ENCODE data around the gene PLD6. TPM values are rescaled to one million over a fixed set of nuclear protein-coding genes. Genes with fewer than 3 reads are reported as not detected.
"Not testable (repeated sequence)": the region's sequence is repeated elsewhere in the genome, so short reads cannot be mapped to it uniquely, and the experiment has no call there.

PLD6 gene
- total and polyA plus RNA-seq, 5 experiments from 2014 or later, result 6.6 to 13.1 (median 9.8) TPM

- Mint-ChIP-seq H3K4me1 (peaks cover 14 to 41% (median 30%) of the 10 kb centered on the region in 4 donors), H3K36me3 (peaks cover 0 to 28% (median 11%) of the 10 kb centered on the region in 3 donors), H3K9me3 (peaks cover 0 to 4% (median 0%) of the 10 kb centered on the region in 9 donors), H3K4me3 (peak overlapping the region; percentile 75 to 93 (median 90)), H3K27ac (peak overlapping the region; percentile 77 to 98 (median 94)), H3K27me3 (no peaks in the 10 kb centered on the region)
- ATAC-seq (peak; percentile 47 to 49), DNase-seq (peak; percentile 33 to 78 (median 50))
- POLR2A ChIA-PET, result interaction anchor here (0.9 to 4.7 kb wide), 10 partner anchors 9 to 64 kb away, joined by 3 to 79 read pairs (median 5); partner anchors contain the start of gene FLCN
These were observed 587 bp downstream of the PLD6 start for GRCh38 chr17:17205368-17206123.

- ATAC-seq (no peak), DNase-seq (no peak)
- Mint-ChIP-seq H3K36me3 (peaks cover 0 to 36% (median 11%) of the 10 kb centered on the region in 3 donors), H3K4me3 (peak overlapping the region; percentile 75 to 93 (median 90)), H3K4me1 (peaks cover 14 to 41% (median 30%) of the 10 kb centered on the region in 4 donors), H3K27ac (peak overlapping the region in 8 of 10 donors; percentile 47 to 98 (median 94)), H3K9me3 (peaks cover 0 to 4% (median 0%) of the 10 kb centered on the region in 9 donors), H3K27me3 (no peaks in the 10 kb centered on the region)
- POLR2A ChIA-PET, result interaction anchor here (0.9 to 4.7 kb wide), 3 partner anchors 24 to 33 kb away, joined by 3 to 79 read pairs (median 8); partner anchors contain the start of gene FLCN
These were observed 1.4 kb downstream of the PLD6 start for GRCh38 chr17:17204635-17205231.

GRCh38 chr17:17204041-17204591 lies 2.0 kb downstream of the PLD6 start:
- POLR2A ChIA-PET, result interaction anchor here (0.9 to 4.7 kb wide), 2 partner anchors 24 to 33 kb away, joined by 3 to 79 read pairs; partner anchors contain the start of gene FLCN
- ATAC-seq (no peak), DNase-seq (no peak)
- Mint-ChIP-seq H3K27ac (peak overlapping the region in 6 of 10 donors; percentile 13 to 92 (median 79)), H3K27me3 (no peaks in the 10 kb centered on the region), H3K36me3 (peaks cover 0 to 38% (median 11%) of the 10 kb centered on the region in 3 donors), H3K4me1 (peaks cover 14 to 41% (median 30%) of the 10 kb centered on the region in 4 donors), H3K4me3 (peak overlapping the region; percentile 75 to 93 (median 90)), H3K9me3 (peaks cover 0 to 4% (median 0%) of the 10 kb centered on the region in 9 donors)

GRCh38 chr17:17203173-17203730 lies 2.9 kb downstream of the PLD6 start:
- DNase-seq, result no peak
- POLR2A ChIA-PET, result interaction anchor here (2.9 to 4.7 kb wide), 2 partner anchors 20 to 23 kb away, joined by 13 to 79 read pairs; no protein-coding TSS in a partner anchor
- no peaks in the 10 kb centered on the region for H3K27me3 Mint-ChIP-seq
- H3K4me1 Mint-ChIP-seq, result peaks cover 14 to 41% (median 31%) of the 10 kb centered on the region in 4 donors
- H3K9me3 Mint-ChIP-seq, result peaks cover 0 to 4% (median 0%) of the 10 kb centered on the region in 9 donors
- peaks cover 0 to 38% (median 11%) of the 10 kb centered on the region in 3 donors for H3K36me3 Mint-ChIP-seq
- peak overlapping the region in 6 of 10 donors; percentile 20 to 90 (median 50) for H3K4me3 Mint-ChIP-seq
- peak overlapping the region in 2 of 10 donors; percentile 43 to 77 for H3K27ac Mint-ChIP-seq
- no peak for ATAC-seq

GRCh38 chr17:17201907-17202306 lies 4.2 kb downstream of the PLD6 start:
- Mint-ChIP-seq H3K9me3 (peaks cover 0 to 4% (median 0%) of the 10 kb centered on the region in 9 donors), H3K4me1 (peaks cover 14 to 45% (median 36%) of the 10 kb centered on the region in 4 donors), H3K36me3 (peaks cover 0 to 38% (median 11%) of the 10 kb centered on the region in 3 donors), H3K27ac (no peak overlapping the region), H3K4me3 (no peak overlapping the region), H3K27me3 (no peaks in the 10 kb centered on the region)
- no peak for DNase-seq
- POLR2A ChIA-PET, result interaction anchor here (0.9 to 2.9 kb wide), 2 partner anchors 19 to 30 kb away, joined by 3 to 13 read pairs; no protein-coding TSS in a partner anchor
- no peak for ATAC-seq

- Mint-ChIP-seq H3K27ac (peak overlapping the region in 3 of 10 donors; percentile 13 to 66 (median 57)), H3K9me3 (peaks cover 0 to 2% (median 0%) of the 10 kb centered on the region in 9 donors), H3K4me1 (peaks cover 10 to 39% (median 33%) of the 10 kb centered on the region in 4 donors), H3K36me3 (peaks cover 0 to 38% (median 11%) of the 10 kb centered on the region in 3 donors), H3K4me3 (no peak overlapping the region), H3K27me3 (no peaks in the 10 kb centered on the region)
- POLR2A ChIA-PET, result interaction anchor here (0.9 to 2.9 kb wide), 5 partner anchors 13 to 29 kb away, joined by 3 to 13 read pairs (median 5); no protein-coding TSS in a partner anchor
- ATAC-seq (no peak), DNase-seq (no peak)
These were observed 4.9 kb downstream of the PLD6 start for GRCh38 chr17:17201271-17201670.

GRCh38 chr17:17200831-17201230 lies 5.3 kb downstream of the PLD6 start:
- POLR2A ChIA-PET, result interaction anchor here (0.9 to 2.9 kb wide), 5 partner anchors 13 to 28 kb away, joined by 3 to 13 read pairs (median 5); no protein-coding TSS in a partner anchor
- ATAC-seq (no peak), DNase-seq (no peak)
- H3K27ac Mint-ChIP-seq, result peak overlapping the region in 1 of 10 donors; percentile 66
- peaks cover 0 to 38% (median 11%) of the 10 kb centered on the region in 3 donors for H3K36me3 Mint-ChIP-seq
- H3K27me3 Mint-ChIP-seq, result no peaks in the 10 kb centered on the region
- H3K9me3 Mint-ChIP-seq, result no peaks in the 10 kb centered on the region
- no peak overlapping the region for H3K4me3 Mint-ChIP-seq
- peaks cover 10 to 39% (median 33%) of the 10 kb centered on the region in 4 donors for H3K4me1 Mint-ChIP-seq

- Mint-ChIP-seq H3K36me3 (peaks cover 0 to 38% (median 11%) of the 10 kb centered on the region in 3 donors), H3K27ac (no peak overlapping the region), H3K4me1 (peaks cover 12 to 37% (median 31%) of the 10 kb centered on the region in 4 donors), H3K9me3 (no peaks in the 10 kb centered on the region), H3K27me3 (no peaks in the 10 kb centered on the region), H3K4me3 (no peak overlapping the region)
- DNase-seq (no peak), ATAC-seq (no peak)
- POLR2A ChIA-PET, result interaction anchor here (1.1 to 2.9 kb wide), 4 partner anchors 12 to 23 kb away, joined by 4 to 13 read pairs (median 6); no protein-coding TSS in a partner anchor
These were observed 5.8 kb downstream of the PLD6 start for GRCh38 chr17:17200311-17200710.

- no peak for ATAC-seq
- no peaks in the 10 kb centered on the region for H3K9me3 Mint-ChIP-seq
- no peaks in the 10 kb centered on the region for H3K27me3 Mint-ChIP-seq
- POLR2A ChIA-PET, result interaction anchor here (3.2 kb wide), 1 partner anchor 17 kb away, joined by 11 read pairs; no protein-coding TSS in a partner anchor
- peaks cover 0 to 32% (median 11%) of the 10 kb centered on the region in 3 donors for H3K36me3 Mint-ChIP-seq
- H3K27ac Mint-ChIP-seq, result peak overlapping the region in 1 of 10 donors; percentile 32
- H3K4me1 Mint-ChIP-seq, result peaks cover 2 to 17% (median 11%) of the 10 kb centered on the region in 4 donors
- H3K4me3 Mint-ChIP-seq, result no peak overlapping the region
- no peak for DNase-seq
These were observed 7.9 kb downstream of the PLD6 start for GRCh38 chr17:17198281-17198680.

- no peak for ATAC-seq
- Mint-ChIP-seq H3K27ac (peak overlapping the region in 2 of 10 donors; percentile 3 to 8), H3K36me3 (peaks cover 0 to 20% (median 6%) of the 10 kb centered on the region in 3 donors), H3K9me3 (no peaks in the 10 kb centered on the region), H3K27me3 (no peaks in the 10 kb centered on the region), H3K4me3 (no peak overlapping the region), H3K4me1 (peaks cover 2 to 19% (median 8%) of the 10 kb centered on the region in 4 donors)
- POLR2A ChIA-PET, result interaction anchor here (0.8 to 3.2 kb wide), 3 partner anchors 10 to 17 kb away, joined by 3 to 11 read pairs (median 4); no protein-coding TSS in a partner anchor
- no peak for DNase-seq
These were observed 9.4 kb downstream of the PLD6 start for GRCh38 chr17:17196776-17197175.

GRCh38 chr17:17195466-17195865 lies 10.7 kb downstream of the PLD6 start:
- H3K9me3 Mint-ChIP-seq, DNase-seq, ATAC-seq, H3K36me3 Mint-ChIP-seq, H3K27me3 Mint-ChIP-seq, H3K4me3 Mint-ChIP-seq: not testable (repeated sequence)
- Mint-ChIP-seq H3K27ac (peak overlapping the region in 1 of 10 donors; percentile 26), H3K4me1 (peaks cover 2 to 19% (median 8%) of the 10 kb centered on the region in 4 donors)
- POLR2A ChIA-PET, result interaction anchor here (0.7 to 1.3 kb wide), 4 partner anchors 10 to 723 kb away, joined by 3 to 4 read pairs (median 4); no protein-coding TSS in a partner anchor

All from naive thymus-derived CD8-positive, alpha-beta T cell (primary cell).